Measurements from ENCODE around the gene TTLL5. TPM values are rescaled to one million over a fixed set of nuclear protein-coding genes. Genes with fewer than 3 reads are reported as not detected.

The TTLL5 gene
- total and polyA plus RNA-seq, 9 of the 15 experiments (the other 6 are each of a cell fraction or from before 2014, with no cell fraction given), result 4.1 to 18.9 (median 12.6) TPM

- POLR2A ChIA-PET, result no interaction called here
- 0% methylated on average over 5 of the region's 5 CpGs for WGBS (ENCODE audit: insufficient coverage, low coverage, missing lambda C conversion rate)
- DNase-seq (ENCODE audit: extremely low read depth in 1 of 4, low spot score in 3 of 4) (no peak), FAIRE-seq (no peak), ATAC-seq (no peak)
- CTCF ChIA-PET (ENCODE audit: low intra/inter-chr PET ratio), result no interaction called here
- Histone ChIP-seq H3K27ac (ENCODE audit: extremely low read depth, low read depth, low read length) (no peak overlapping the region), H3K27me3 (ENCODE audit: control insufficient read depth in 2 of 2, insufficient read depth in 2 of 2, low read length in 2 of 2) (peaks cover 10 to 39% of the 10 kb centered on the region in 2 experiments; a peak in 4 of 5 replicates), H3K9me3 (replicated peaks; ENCODE audit: control insufficient read depth, insufficient read depth, low read depth, low read length) (no peaks in the 10 kb centered on the region), H2AFZ (ENCODE audit: low read depth, low read length) (no peak overlapping the region), H3K9me1 (ENCODE audit: control insufficient read depth, insufficient read depth, low read length) (no peaks in the 10 kb centered on the region), H3K4me3 (no peak overlapping the region), H3K9ac (ENCODE audit: insufficient read depth in 1 of 2, low read depth in 2 of 2, low read length in 2 of 2) (no peak overlapping the region), H4K20me1 (replicated peaks; ENCODE audit: control insufficient read depth, insufficient read depth, low read length) (no peaks in the 10 kb centered on the region), H3K4me1 (replicated peaks in 1 of 2; ENCODE audit: control insufficient read depth in 2 of 2, insufficient read depth in 2 of 2, low read length in 2 of 2) (no peaks in the 10 kb centered on the region), H3K79me2 (ENCODE audit: control insufficient read depth, insufficient read depth, low read length) (no peaks in the 10 kb centered on the region), H3K36me3 (ENCODE audit: control insufficient read depth, insufficient read depth, low read length) (no peaks in the 10 kb centered on the region), H3K4me2 (ENCODE audit: insufficient read depth, low read length) (no peak overlapping the region)
- no TSS peak for BruUV-seq (replicated peaks)
- TF ChIP-seq EZH2 (IDR thresholded peaks at IDR 0.05; ENCODE audit: borderline replicate concordance, low read depth, low read length) (no peak), ATF7 (IDR thresholded peaks at IDR 0.05) (no peak), MEIS2 (IDR thresholded peaks at IDR 0.05; ENCODE audit: partially characterized antibody) (no peak), ZNF23 (CRISPR knock-in tag; IDR thresholded peaks at IDR 0.05) (no peak)
- intact Hi-C loops (cut with micrococcal nuclease) (no loop called here), in situ Hi-C loops (cut with MboI) (no loop called here)
Measured at GRCh38 chr14:75634848-75635247, 26.2 kb upstream of the TTLL5 start.

- Histone ChIP-seq H3K79me2 (ENCODE audit: control insufficient read depth, insufficient read depth, low read length) (no peaks in the 10 kb centered on the region), H3K9ac (ENCODE audit: insufficient read depth in 1 of 2, low read depth in 2 of 2, low read length in 2 of 2) (no peak overlapping the region), H3K4me2 (ENCODE audit: insufficient read depth, low read length) (no peak overlapping the region), H3K36me3 (ENCODE audit: control insufficient read depth, insufficient read depth, low read length) (no peaks in the 10 kb centered on the region), H2AFZ (ENCODE audit: low read depth, low read length) (no peak overlapping the region), H3K9me3 (replicated peaks; ENCODE audit: control insufficient read depth, insufficient read depth, low read depth, low read length) (no peaks in the 10 kb centered on the region), H3K4me3 (no peak overlapping the region), H4K20me1 (replicated peaks; ENCODE audit: control insufficient read depth, insufficient read depth, low read length) (no peaks in the 10 kb centered on the region), H3K27ac (ENCODE audit: extremely low read depth, low read depth, low read length) (no peak overlapping the region), H3K9me1 (ENCODE audit: control insufficient read depth, insufficient read depth, low read length) (no peaks in the 10 kb centered on the region), H3K4me1 (replicated peaks in 1 of 2; ENCODE audit: control insufficient read depth in 2 of 2, insufficient read depth in 2 of 2, low read length in 2 of 2) (no peaks in the 10 kb centered on the region), H3K27me3 (ENCODE audit: control insufficient read depth in 2 of 2, insufficient read depth in 2 of 2, low read length in 2 of 2) (peaks cover 10 to 39% of the 10 kb centered on the region in 2 experiments; a peak in 4 of 5 replicates)
- FAIRE-seq (no peak), DNase-seq (ENCODE audit: extremely low read depth in 1 of 4, low spot score in 3 of 4) (no peak), ATAC-seq (no peak)
- BruUV-seq (replicated peaks), result no TSS peak
- CTCF ChIA-PET (ENCODE audit: low intra/inter-chr PET ratio), result no interaction called here
- POLR2A ChIA-PET, result interaction anchor here (0.7 to 1.6 kb wide), 3 partner anchors 19 to 112 kb away, joined by 3 to 6 read pairs (median 4); partner anchors contain the start of gene TTLL5
- 1% methylated on average over 13 of the region's 13 CpGs for whole genome bisulfite sequencing (ENCODE audit: insufficient coverage, low coverage, missing lambda C conversion rate)
- intact Hi-C loops (cut with micrococcal nuclease), result no loop called here
- TF ChIP-seq ETV6 (IDR thresholded peaks at IDR 0.05; ENCODE audit: borderline replicate concordance in 1 of 2, low read depth in 2 of 2, low read length in 1 of 2) (no peak), ETV6 (CRISPR knock-in tag; IDR thresholded peaks at IDR 0.05; ENCODE audit: borderline replicate concordance) (no peak), PKNOX1 (IDR thresholded peaks at IDR 0.05) (no peak), BRD4 (IDR thresholded peaks at IDR 0.05) (no peak), ZKSCAN1 (IDR thresholded peaks at IDR 0.05; ENCODE audit: low read depth, low read length) (no peak), RAD51 (IDR thresholded peaks at IDR 0.05; ENCODE audit: borderline replicate concordance, low read depth) (peak; percentile 23; the same call in 1 of the 2 replicates), TRIM24 (IDR thresholded peaks at IDR 0.05) (no peak)
- TF ChIP-seq, protein P1, sequence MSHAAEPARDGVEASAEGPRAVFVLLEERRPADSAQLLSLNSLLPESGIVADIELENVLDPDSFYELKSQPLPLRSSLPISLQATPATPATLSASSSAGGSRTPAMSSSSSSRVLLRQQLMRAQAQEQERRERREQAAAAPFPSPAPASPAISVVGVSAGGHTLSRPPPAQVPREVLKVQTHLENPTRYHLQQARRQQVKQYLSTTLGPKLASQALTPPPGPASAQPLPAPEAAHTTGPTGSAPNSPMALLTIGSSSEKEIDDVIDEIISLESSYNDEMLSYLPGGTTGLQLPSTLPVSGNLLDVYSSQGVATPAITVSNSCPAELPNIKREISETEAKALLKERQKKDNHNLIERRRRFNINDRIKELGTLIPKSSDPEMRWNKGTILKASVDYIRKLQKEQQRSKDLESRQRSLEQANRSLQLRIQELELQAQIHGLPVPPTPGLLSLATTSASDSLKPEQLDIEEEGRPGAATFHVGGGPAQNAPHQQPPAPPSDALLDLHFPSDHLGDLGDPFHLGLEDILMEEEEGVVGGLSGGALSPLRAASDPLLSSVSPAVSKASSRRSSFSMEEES (CRISPR knock-in tag; IDR thresholded peaks at IDR 0.05), result peak; percentile 77
- in situ Hi-C loops (cut with MboI), result no loop called here
Measured at GRCh38 chr14:75636100-75636692, 24.9 kb upstream of the TTLL5 start.
